Measurements from ENCODE around the gene ZNF816.

Gene ZNF816

DNA sequence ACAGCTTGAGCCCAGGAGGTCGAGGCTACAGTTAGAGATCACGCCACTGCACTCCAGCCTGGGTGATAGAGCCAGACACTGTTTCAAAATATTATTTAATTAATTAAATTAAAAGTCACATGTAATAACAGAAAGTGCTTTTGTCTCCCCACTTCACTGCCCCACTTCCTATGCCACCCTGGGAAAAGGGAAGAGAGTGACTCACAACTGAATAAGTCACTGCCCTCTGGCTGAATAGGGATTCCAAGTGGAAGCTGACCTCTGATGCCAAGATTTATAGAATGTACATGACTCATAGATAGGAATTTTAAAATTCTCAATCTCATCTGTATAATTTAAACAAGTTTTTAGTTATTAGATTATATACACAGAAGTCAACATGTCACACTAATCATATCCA lies 28.8 kb upstream of the ZNF816 start:
- no peak overlapping the region for H2AFZ ChIP-seq (ENCODE audit: insufficient read depth, low read length, poor library complexity)
- no peak overlapping the region for H3K4me3 ChIP-seq (ENCODE audit: low read depth, low read length)
- H4K12ac ChIP-seq (ENCODE audit: low read depth, low read length), result no peak overlapping the region
- no CpG with 5 or more reads among the region's 2 CpGs for WGBS (ENCODE audit: extremely low coverage, insufficient coverage, insufficient read length)
- H3K4me1 ChIP-seq (ENCODE audit: control insufficient read depth in 1 of 2, insufficient read depth in 2 of 2, low read length in 2 of 2), result peaks cover 3 to 7% of the 10 kb centered on the region in 2 experiments
- H4K8ac ChIP-seq (ENCODE audit: low read depth, low read length), result no peak overlapping the region
- H3K14ac ChIP-seq (ENCODE audit: low read length), result no peak overlapping the region
- H3K18ac ChIP-seq (ENCODE audit: low read length), result no peak overlapping the region
- H2AK5ac ChIP-seq (ENCODE audit: low read length), result no peak overlapping the region
- no peak overlapping the region for H3K4me2 ChIP-seq (ENCODE audit: low read length)
- no peak overlapping the region for H3K9ac ChIP-seq (ENCODE audit: low read length)
- H3K23ac ChIP-seq (ENCODE audit: low read length), result no peak overlapping the region
- peaks cover 14% of the 10 kb centered on the region for H3K79me1 ChIP-seq (ENCODE audit: low read length)
- peak; percentile 62 to 84 for DNase-seq
- H3K36me3 ChIP-seq (ENCODE audit: control insufficient read depth in 1 of 2, insufficient read depth in 2 of 2, low read length in 2 of 2), result peaks cover 8 to 14% of the 10 kb centered on the region in 2 experiments
- H4K91ac ChIP-seq (ENCODE audit: low read depth, low read length), result no peak overlapping the region
- H3K79me2 ChIP-seq (ENCODE audit: control insufficient read depth, insufficient read depth, low read length, poor library complexity), result peaks cover 3% of the 10 kb centered on the region
- H2BK12ac ChIP-seq (ENCODE audit: low read length), result no peak overlapping the region
- no peak overlapping the region for H2BK120ac ChIP-seq (ENCODE audit: insufficient read depth, low read length, poor library complexity)
- peaks cover 5% of the 10 kb centered on the region for H3K9me3 ChIP-seq (ENCODE audit: insufficient read depth, low read depth, low read length)
- no peak overlapping the region for H3K27ac ChIP-seq (ENCODE audit: low read depth, low read length)
- no peak overlapping the region for H2BK5ac ChIP-seq (ENCODE audit: low read depth, low read length, poor library complexity)
- peaks cover under 1% of the 10 kb centered on the region for H3K27me3 ChIP-seq (ENCODE audit: insufficient read depth, low read length)
- no peak overlapping the region for H3K4ac ChIP-seq (ENCODE audit: low read depth, low read length)

DNA sequence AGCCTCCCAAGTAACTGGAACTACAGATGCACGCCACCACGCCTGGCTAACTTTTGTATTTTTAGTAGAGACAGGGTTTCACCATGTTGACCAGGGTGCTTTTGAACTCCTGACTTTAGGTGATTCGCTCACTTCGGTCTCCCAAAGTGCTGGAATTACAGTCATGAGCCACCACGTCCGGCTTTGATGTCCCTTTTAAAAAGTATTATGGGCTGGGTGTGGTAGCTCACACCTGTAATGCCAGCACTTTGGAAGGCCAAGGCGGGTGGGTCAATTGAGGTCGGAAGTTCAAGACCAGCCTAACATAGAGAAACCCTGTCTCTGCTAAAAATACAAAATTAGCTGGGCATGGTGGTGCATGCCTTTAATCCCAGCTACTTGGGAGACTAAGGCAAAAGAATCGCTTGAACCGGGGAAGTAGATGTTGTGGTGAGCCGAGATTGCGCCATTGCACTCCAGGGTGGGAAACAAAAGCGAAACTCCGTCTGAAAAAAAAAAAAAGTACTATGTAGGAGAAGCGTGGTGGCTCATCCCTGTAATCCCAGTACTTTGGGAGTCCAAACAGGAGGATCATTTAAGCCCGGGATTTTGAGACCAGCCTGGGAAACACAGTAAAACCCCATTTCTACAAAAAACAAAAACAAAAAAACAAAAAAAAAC lies 28.2 kb upstream of the ZNF816 start:
- no peak overlapping the region for H3K23ac ChIP-seq (ENCODE audit: low read length)
- H3K18ac ChIP-seq (ENCODE audit: low read length), result no peak overlapping the region
- no peak overlapping the region for H3K14ac ChIP-seq (ENCODE audit: low read length)
- no peak overlapping the region for H3K4me3 ChIP-seq (ENCODE audit: low read depth, low read length)
- H3K9me3 ChIP-seq (ENCODE audit: insufficient read depth, low read depth, low read length), result peaks cover 9% of the 10 kb centered on the region
- H3K79me2 ChIP-seq (ENCODE audit: control insufficient read depth, insufficient read depth, low read length, poor library complexity), result peaks cover 3% of the 10 kb centered on the region
- no peak overlapping the region for H4K12ac ChIP-seq (ENCODE audit: low read depth, low read length)
- H3K27ac ChIP-seq (ENCODE audit: low read depth, low read length), result no peak overlapping the region
- no peak overlapping the region for H2AK5ac ChIP-seq (ENCODE audit: low read length)
- no peak overlapping the region for H3K4ac ChIP-seq (ENCODE audit: low read depth, low read length)
- no CpG with 5 or more reads among the region's 16 CpGs for WGBS (ENCODE audit: extremely low coverage, insufficient coverage, insufficient read length)
- DNase-seq, result peak; percentile 61 to 68
- no peak overlapping the region for H3K9ac ChIP-seq (ENCODE audit: low read length)
- H3K79me1 ChIP-seq (ENCODE audit: low read length), result peaks cover 14% of the 10 kb centered on the region
- no peak overlapping the region for H2BK120ac ChIP-seq (ENCODE audit: insufficient read depth, low read length, poor library complexity)
- H3K36me3 ChIP-seq (ENCODE audit: control insufficient read depth in 1 of 2, insufficient read depth in 2 of 2, low read length in 2 of 2), result peaks cover 11 to 20% of the 10 kb centered on the region in 2 experiments
- no peak overlapping the region for H2AFZ ChIP-seq (ENCODE audit: insufficient read depth, low read length, poor library complexity)
- peaks cover 3 to 7% of the 10 kb centered on the region in 2 experiments for H3K4me1 ChIP-seq (ENCODE audit: control insufficient read depth in 1 of 2, insufficient read depth in 2 of 2, low read length in 2 of 2)
- no peak overlapping the region for H4K91ac ChIP-seq (ENCODE audit: low read depth, low read length)
- H2BK12ac ChIP-seq (ENCODE audit: low read length), result no peak overlapping the region
- no peak overlapping the region for H4K8ac ChIP-seq (ENCODE audit: low read depth, low read length)
- H3K27me3 ChIP-seq (ENCODE audit: insufficient read depth, low read length), result peaks cover 2% of the 10 kb centered on the region
- H3K4me2 ChIP-seq (ENCODE audit: low read length), result no peak overlapping the region
- no peak overlapping the region for H2BK5ac ChIP-seq (ENCODE audit: low read depth, low read length, poor library complexity)

GRCh38 chr19:52988506-52988905 lies 25.8 kb upstream of the ZNF816 start:
- Histone ChIP-seq H3K9me3 (ENCODE audit: insufficient read depth, low read depth, low read length) (peaks cover 15% of the 10 kb centered on the region), H3K4me1 (ENCODE audit: control insufficient read depth in 1 of 2, insufficient read depth in 2 of 2, low read length in 2 of 2) (peaks cover 3 to 7% of the 10 kb centered on the region in 2 experiments), H3K36me3 (ENCODE audit: control insufficient read depth in 1 of 2, insufficient read depth in 2 of 2, low read length in 2 of 2) (peaks cover 17 to 34% of the 10 kb centered on the region in 2 experiments), H3K14ac (ENCODE audit: low read length) (no peak overlapping the region), H2BK12ac (ENCODE audit: low read length) (no peak overlapping the region), H4K91ac (ENCODE audit: low read depth, low read length) (no peak overlapping the region), H2BK5ac (ENCODE audit: low read depth, low read length, poor library complexity) (no peak overlapping the region), H3K23ac (ENCODE audit: low read length) (no peak overlapping the region), H3K4ac (ENCODE audit: low read depth, low read length) (no peak overlapping the region), H4K8ac (ENCODE audit: low read depth, low read length) (no peak overlapping the region), H3K79me2 (ENCODE audit: control insufficient read depth, insufficient read depth, low read length, poor library complexity) (peaks cover 3% of the 10 kb centered on the region), H3K4me2 (ENCODE audit: low read length) (no peak overlapping the region), H3K4me3 (ENCODE audit: low read depth, low read length) (no peak overlapping the region), H4K12ac (ENCODE audit: low read depth, low read length) (no peak overlapping the region), H2AFZ (ENCODE audit: insufficient read depth, low read length, poor library complexity) (no peak overlapping the region), H3K27ac (ENCODE audit: low read depth, low read length) (no peak overlapping the region), H3K18ac (ENCODE audit: low read length) (no peak overlapping the region), H3K27me3 (ENCODE audit: insufficient read depth, low read length) (peaks cover 2% of the 10 kb centered on the region), H2BK120ac (ENCODE audit: insufficient read depth, low read length, poor library complexity) (no peak overlapping the region), H2AK5ac (ENCODE audit: low read length) (no peak overlapping the region), H3K9ac (ENCODE audit: low read length) (no peak overlapping the region), H3K79me1 (ENCODE audit: low read length) (peaks cover 10% of the 10 kb centered on the region)
- no peak for DNase-seq
- no CpG with 5 or more reads among the region's 5 CpGs for WGBS (ENCODE audit: extremely low coverage, insufficient coverage, insufficient read length)

DNA sequence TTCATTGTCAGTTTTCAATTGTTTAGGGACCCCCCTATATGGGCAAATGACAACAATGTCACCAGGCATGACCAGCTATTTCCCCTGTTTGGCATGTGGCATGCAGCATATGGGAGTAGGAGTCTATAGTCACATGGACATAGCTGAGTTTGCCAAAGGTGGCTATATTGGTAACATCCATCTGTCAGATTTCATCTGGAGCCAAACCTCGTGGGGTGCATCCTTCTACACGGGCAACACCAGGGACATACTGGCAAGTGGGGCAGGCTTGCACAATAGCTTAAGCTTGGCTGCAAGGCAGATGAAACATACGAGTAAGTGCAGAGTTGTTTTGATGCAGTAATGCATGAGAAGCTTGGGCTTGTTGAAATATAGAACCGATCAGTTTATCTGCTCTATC lies 24.5 kb upstream of the ZNF816 start:
- H4K12ac ChIP-seq (ENCODE audit: low read depth, low read length), result no peak overlapping the region
- H2BK120ac ChIP-seq (ENCODE audit: insufficient read depth, low read length, poor library complexity), result no peak overlapping the region
- H2AFZ ChIP-seq (ENCODE audit: insufficient read depth, low read length, poor library complexity), result no peak overlapping the region
- no peak overlapping the region for H3K4me3 ChIP-seq (ENCODE audit: low read depth, low read length)
- peaks cover 19% of the 10 kb centered on the region for H3K9me3 ChIP-seq (ENCODE audit: insufficient read depth, low read depth, low read length)
- H3K4me1 ChIP-seq (ENCODE audit: control insufficient read depth in 1 of 2, insufficient read depth in 2 of 2, low read length in 2 of 2), result peaks cover 0 to 1% of the 10 kb centered on the region in 2 experiments
- no peak overlapping the region for H3K14ac ChIP-seq (ENCODE audit: low read length)
- no peak overlapping the region for H4K8ac ChIP-seq (ENCODE audit: low read depth, low read length)
- peaks cover 21 to 34% of the 10 kb centered on the region in 2 experiments for H3K36me3 ChIP-seq (ENCODE audit: control insufficient read depth in 1 of 2, insufficient read depth in 2 of 2, low read length in 2 of 2)
- WGBS (ENCODE audit: extremely low coverage, insufficient coverage, insufficient read length), result no CpG with 5 or more reads among the region's 4 CpGs
- no peak overlapping the region for H3K18ac ChIP-seq (ENCODE audit: low read length)
- H3K27me3 ChIP-seq (ENCODE audit: insufficient read depth, low read length), result peaks cover 2% of the 10 kb centered on the region
- H3K4ac ChIP-seq (ENCODE audit: low read depth, low read length), result no peak overlapping the region
- H2BK5ac ChIP-seq (ENCODE audit: low read depth, low read length, poor library complexity), result no peak overlapping the region
- DNase-seq, result no peak
- no peak overlapping the region for H3K27ac ChIP-seq (ENCODE audit: low read depth, low read length)
- peaks cover 2% of the 10 kb centered on the region for H3K79me1 ChIP-seq (ENCODE audit: low read length)
- H4K91ac ChIP-seq (ENCODE audit: low read depth, low read length), result no peak overlapping the region
- H2BK12ac ChIP-seq (ENCODE audit: low read length), result no peak overlapping the region
- no peak overlapping the region for H2AK5ac ChIP-seq (ENCODE audit: low read length)
- H3K23ac ChIP-seq (ENCODE audit: low read length), result no peak overlapping the region
- H3K4me2 ChIP-seq (ENCODE audit: low read length), result no peak overlapping the region
- H3K79me2 ChIP-seq (ENCODE audit: control insufficient read depth, insufficient read depth, low read length, poor library complexity), result no peaks in the 10 kb centered on the region
- H3K9ac ChIP-seq (ENCODE audit: low read length), result no peak overlapping the region
